Neuronal stem cell (in vitro differentiated cells): ENCODE results near the gene MXD4.

ENCODE experiments used
- DNase-seq: peaks from one replicate; pipeline ENCODE4 v3.0.0-alpha.2; 2013; ENCODE audit warnings: low spot score
- H2AFZ ChIP-seq: one replicate; pipeline ENCODE4 v1.6.1; 2013; ENCODE audit warnings: mild to moderate bottlenecking, low read length, inconsistent platforms
- H2AK5ac ChIP-seq: 2 replicates; pipeline ENCODE4 v1.6.1; 2013; ENCODE audit warnings: low read depth, mild to moderate bottlenecking, inconsistent platforms, low read length, moderate library complexity, mixed read lengths
- H2BK120ac ChIP-seq: 2 replicates; pipeline ENCODE4 v1.6.1; 2013; ENCODE audit warnings: low read depth, mild to moderate bottlenecking, inconsistent platforms, low read length, moderate library complexity, mixed read lengths
- H2BK12ac ChIP-seq: one replicate; pipeline ENCODE4 v1.6.1; 2013; ENCODE audit warnings: low read length, inconsistent platforms
- H2BK15ac ChIP-seq: 2 replicates; pipeline ENCODE4 v1.6.1; 2013; ENCODE audit warnings: mild to moderate bottlenecking, low read length, inconsistent platforms, mixed read lengths
- H2BK5ac ChIP-seq: one replicate; pipeline ENCODE4 v1.6.1; 2013; ENCODE audit warnings: inconsistent platforms, mild to moderate bottlenecking, low read length, moderate library complexity
- H3K14ac ChIP-seq: one replicate; pipeline ENCODE4 v1.6.1; 2013; ENCODE audit warnings: low read length, inconsistent platforms
- H3K18ac ChIP-seq: 2 replicates; pipeline ENCODE4 v1.6.1; 2013; ENCODE audit warnings: low read length, inconsistent platforms
- H3K23ac ChIP-seq: 2 replicates; pipeline ENCODE4 v1.6.1; 2013; ENCODE audit warnings: low read depth, mild to moderate bottlenecking, mixed read lengths, low read length, inconsistent platforms; ENCODE audit not compliant: poor library complexity
- H3K27ac ChIP-seq: replicated peaks from 3 replicates; pipeline ENCODE4 v1.5.1; 2013; ENCODE audit warnings: low read length, inconsistent platforms
- H3K27me3 ChIP-seq, 3 experiments: 2 replicates each; pipeline ENCODE4 v1.6.1; 2013; ENCODE audit warnings: low read length in 3 of 3, mild to moderate bottlenecking in 2 of 3, inconsistent platforms in 1 of 3, low read depth in 1 of 3, mixed read lengths in 1 of 3, moderate library complexity in 1 of 3; ENCODE audit not compliant: control insufficient read depth in 3 of 3, insufficient read depth in 3 of 3
- H3K36me3 ChIP-seq, 2 donors: replicated peaks in 1 of 2; 2 replicates each; pipeline ENCODE4 v1.6.1; 2013; ENCODE audit warnings: low read length in 2 of 2; ENCODE audit not compliant: control insufficient read depth in 2 of 2, insufficient read depth in 2 of 2
- H3K4ac ChIP-seq: 2 replicates; pipeline ENCODE4 v1.6.1; 2013; ENCODE audit warnings: inconsistent platforms, mild to moderate bottlenecking, low read length, moderate library complexity
- H3K4me1 ChIP-seq, 2 donors: 1 replicate in 1 of 2; 2 replicates in 1 of 2; pipeline ENCODE4 v1.6.1; 2013; ENCODE audit warnings: low read length in 2 of 2, low read depth in 1 of 2; ENCODE audit not compliant: control insufficient read depth in 2 of 2, insufficient read depth in 1 of 2
- H3K4me2 ChIP-seq: one replicate; pipeline ENCODE4 v1.6.1; 2013; ENCODE audit warnings: mild to moderate bottlenecking, low read length, inconsistent platforms; ENCODE audit not compliant: insufficient read depth, poor library complexity, severe bottlenecking
- H3K4me3 ChIP-seq, 2 donors: 2 replicates each; pipeline ENCODE4 v1.5.1; 2013; ENCODE audit warnings: low read length in 2 of 2, mild to moderate bottlenecking in 2 of 2, inconsistent platforms in 1 of 2, moderate library complexity in 1 of 2
- H3K79me1 ChIP-seq: one replicate; pipeline ENCODE4 v1.6.1; 2013; ENCODE audit warnings: low read depth, mild to moderate bottlenecking, inconsistent platforms, low read length, moderate library complexity
- H3K9ac ChIP-seq: one replicate; pipeline ENCODE4 v1.6.1; 2013; ENCODE audit warnings: mild to moderate bottlenecking, low read depth, low read length, inconsistent platforms; ENCODE audit not compliant: poor library complexity
- H3K9me3 ChIP-seq, 2 donors: replicated peaks in 1 of 2; 2 replicates each; pipeline versions ENCODE3 to v1.6.1; 2013; ENCODE audit warnings: low read length in 2 of 2, mild to moderate bottlenecking in 2 of 2, inconsistent platforms in 1 of 2, low read depth in 1 of 2, mixed read lengths in 1 of 2, moderate library complexity in 1 of 2; ENCODE audit not compliant: control insufficient read depth in 2 of 2, insufficient read depth in 1 of 2
- H4K8ac ChIP-seq: one replicate; pipeline ENCODE4 v1.6.1; 2013; ENCODE audit warnings: low read depth, mild to moderate bottlenecking, inconsistent platforms, low read length, moderate library complexity
- H4K91ac ChIP-seq: one replicate; pipeline ENCODE4 v1.6.1; 2013; ENCODE audit warnings: low read length, low read depth, mild to moderate bottlenecking, inconsistent platforms; ENCODE audit not compliant: poor library complexity
- WGBS, 2 donors: extraction: QIAGEN DNeasy Blood & Tissue Kit; methylation state at CpG; one replicate each; pipeline ENCODE4 v1.1.7; 2013; ENCODE audit warnings: missing lambda C conversion rate in 2 of 2, mixed read lengths in 1 of 2; ENCODE audit not compliant: insufficient read length in 2 of 2, insufficient replicate concordance in 1 of 2; ENCODE audit errors: extremely low coverage in 2 of 2; 5-methylcytosine and 5-hydroxymethylcytosine counted together

Gene MXD4

GRCh38 chr4:2299794-2300193, 37.9 kb upstream of the MXD4 start:
- H3K4me3 ChIP-seq, result no peak overlapping the region
- H2BK5ac ChIP-seq, result no peak overlapping the region
- H3K27ac ChIP-seq, result no peak overlapping the region
- H4K8ac ChIP-seq, result no peak overlapping the region
- H2BK15ac ChIP-seq, result no peak overlapping the region
- no peak overlapping the region for H2AFZ ChIP-seq
- H3K27me3 ChIP-seq, result peaks cover 0 to 38% (median 0%) of the 10 kb centered on the region in 3 experiments
- no peak overlapping the region for H2BK120ac ChIP-seq
- H3K14ac ChIP-seq, result no peak overlapping the region
- H2BK12ac ChIP-seq, result no peak overlapping the region
- H3K4ac ChIP-seq, result no peak overlapping the region
- no peak overlapping the region for H3K9ac ChIP-seq
- no peak overlapping the region for H3K23ac ChIP-seq
- no peak overlapping the region for H3K18ac ChIP-seq
- no peaks in the 10 kb centered on the region for H3K36me3 ChIP-seq
- H2AK5ac ChIP-seq, result no peak overlapping the region
- H3K4me1 ChIP-seq, result no peaks in the 10 kb centered on the region
- no CpG with 5 or more reads among the region's 2 CpGs for WGBS, 2 donors
- H4K91ac ChIP-seq, result no peak overlapping the region
- no peaks in the 10 kb centered on the region for H3K79me1 ChIP-seq
- peaks cover 0 to 9% of the 10 kb centered on the region in 2 donors for H3K9me3 ChIP-seq
- no peak overlapping the region for H3K4me2 ChIP-seq
- no peak for DNase-seq

GRCh38 chr4:2298532-2298991, 36.7 kb upstream of the MXD4 start:
- no peak for DNase-seq
- no CpG with 5 or more reads among the region's 23 CpGs for WGBS, 2 donors

GRCh38 chr4:2297606-2298531, 36.0 kb upstream of the MXD4 start:
- peak overlapping the region; percentile 27 for H2BK12ac ChIP-seq
- no peak overlapping the region for H2AFZ ChIP-seq
- no peak overlapping the region for H4K91ac ChIP-seq
- H2BK5ac ChIP-seq, result no peak overlapping the region
- H2BK120ac ChIP-seq, result no peak overlapping the region
- no peak overlapping the region for H3K4ac ChIP-seq
- H3K14ac ChIP-seq, result peak overlapping the region; percentile 84
- H3K23ac ChIP-seq, result peak overlapping the region; percentile 62
- H2BK15ac ChIP-seq, result peak overlapping the region; percentile 55
- peaks cover 0 to 38% (median 0%) of the 10 kb centered on the region in 3 experiments for H3K27me3 ChIP-seq
- peak overlapping the region; percentile 48 for H4K8ac ChIP-seq
- no peak overlapping the region for H3K27ac ChIP-seq
- peak overlapping the region; percentile 65 for H2AK5ac ChIP-seq
- peaks cover 0 to 7% of the 10 kb centered on the region in 2 donors for H3K9me3 ChIP-seq
- H3K18ac ChIP-seq, result peak overlapping the region; percentile 80
- WGBS, 2 donors, result no CpG with 5 or more reads among the region's 40 CpGs
- peak overlapping the region; percentile 79 for H3K9ac ChIP-seq
- H3K36me3 ChIP-seq, result no peaks in the 10 kb centered on the region
- H3K4me1 ChIP-seq, result no peaks in the 10 kb centered on the region
- no peaks in the 10 kb centered on the region for H3K79me1 ChIP-seq
- H3K4me2 ChIP-seq, result no peak overlapping the region
- peak overlapping the region in 1 of 2 donors; percentile 64 for H3K4me3 ChIP-seq
- DNase-seq, result no peak

More at GRCh38 chr4:2298532-2298991, 36.7 kb upstream of the MXD4 start:
- H3K36me3 ChIP-seq, result no peaks in the 10 kb centered on the region
- H3K4me1 ChIP-seq, result no peaks in the 10 kb centered on the region
- H3K23ac ChIP-seq, result peak overlapping the region; percentile 32
- no peak overlapping the region for H4K8ac ChIP-seq
- H2AK5ac ChIP-seq, result peak overlapping the region; percentile 65
- peaks cover 0 to 38% (median 0%) of the 10 kb centered on the region in 3 experiments for H3K27me3 ChIP-seq
- no peak overlapping the region for H2BK120ac ChIP-seq
- no peak overlapping the region for H3K4ac ChIP-seq
- H2AFZ ChIP-seq, result no peak overlapping the region
- H2BK12ac ChIP-seq, result peak overlapping the region; percentile 27
- H3K9ac ChIP-seq, result peak overlapping the region; percentile 55
- peak overlapping the region; percentile 46 for H3K18ac ChIP-seq
- no peak overlapping the region for H2BK15ac ChIP-seq
- no peak overlapping the region for H4K91ac ChIP-seq
- no peaks in the 10 kb centered on the region for H3K79me1 ChIP-seq
- H3K27ac ChIP-seq, result no peak overlapping the region
- no peak overlapping the region for H3K4me2 ChIP-seq
- H2BK5ac ChIP-seq, result no peak overlapping the region
- H3K4me3 ChIP-seq, result no peak overlapping the region
- H3K9me3 ChIP-seq, result peaks cover 0 to 9% of the 10 kb centered on the region in 2 donors
- peak overlapping the region; percentile 43 for H3K14ac ChIP-seq
